ENCODE results near the gene EHF.

Gene EHF

DNA sequence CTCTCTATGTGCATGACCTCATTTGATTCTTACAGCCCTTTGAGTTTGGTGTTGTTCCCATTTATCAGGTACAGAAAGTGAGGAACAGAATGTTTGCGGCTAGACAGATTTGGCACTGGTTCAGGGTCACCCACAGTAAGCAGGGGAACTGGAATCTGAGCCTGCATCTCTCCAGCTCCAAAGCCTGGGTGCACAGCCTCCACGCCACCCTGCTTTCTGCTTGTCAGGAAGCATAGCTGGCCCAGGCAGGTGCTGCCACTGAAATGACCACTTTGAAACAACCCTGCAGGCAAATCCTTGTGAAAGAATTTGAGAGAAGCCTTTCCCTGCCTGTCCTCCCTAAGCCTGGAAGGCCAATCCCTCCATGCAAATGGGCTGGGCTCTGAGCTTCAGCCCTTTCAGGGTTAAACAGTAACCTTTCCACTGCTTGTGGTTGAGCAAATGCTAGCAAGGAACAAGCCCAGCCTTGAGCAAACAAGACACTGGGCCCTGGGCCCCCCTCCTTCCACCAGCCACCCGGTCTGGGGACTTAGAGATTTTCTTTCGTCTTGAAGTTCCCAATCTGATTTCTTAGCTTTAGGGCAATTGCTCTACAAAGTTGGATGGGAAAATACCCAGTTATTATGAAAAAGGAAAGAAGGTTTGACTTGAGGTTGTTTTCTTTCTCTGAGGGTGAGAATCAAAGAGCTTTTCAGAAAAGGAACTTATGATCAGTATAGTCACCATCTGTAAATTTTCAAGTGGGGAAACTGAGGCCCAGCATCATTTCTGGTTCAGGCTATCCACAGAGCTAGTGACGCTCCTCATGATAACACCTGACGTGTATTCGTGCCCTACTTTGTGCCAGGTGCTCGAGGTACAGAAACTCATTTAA lies 19.4 kb downstream of the EHF start:
- no peak for TF ChIP-seq GATA2 (IDR thresholded peaks at IDR 0.05; ENCODE audit: low read depth, low read length)
- no peak for TF ChIP-seq GATA3 (IDR thresholded peaks at IDR 0.05; ENCODE audit: low read depth, low read length)

DNA sequence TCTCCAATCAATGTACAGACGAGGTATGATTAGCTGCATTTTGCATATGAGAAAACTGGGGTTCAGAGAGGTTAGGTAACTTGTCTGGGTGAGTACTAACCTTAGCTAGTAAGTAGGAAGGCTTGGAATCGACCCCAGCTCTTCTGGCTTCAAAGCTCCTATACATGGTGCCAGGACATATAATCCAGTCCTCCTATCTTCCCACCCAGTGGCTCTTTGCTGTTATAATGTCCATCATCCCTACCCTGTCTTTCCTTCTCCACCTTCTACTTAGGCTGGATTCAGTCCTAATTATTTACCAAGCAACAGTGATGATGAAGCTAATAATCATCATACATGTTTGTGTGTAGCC lies 20.0 kb downstream of the EHF start:
- no peak for TF ChIP-seq GATA2 (IDR thresholded peaks at IDR 0.05; ENCODE audit: low read depth, low read length)

DNA sequence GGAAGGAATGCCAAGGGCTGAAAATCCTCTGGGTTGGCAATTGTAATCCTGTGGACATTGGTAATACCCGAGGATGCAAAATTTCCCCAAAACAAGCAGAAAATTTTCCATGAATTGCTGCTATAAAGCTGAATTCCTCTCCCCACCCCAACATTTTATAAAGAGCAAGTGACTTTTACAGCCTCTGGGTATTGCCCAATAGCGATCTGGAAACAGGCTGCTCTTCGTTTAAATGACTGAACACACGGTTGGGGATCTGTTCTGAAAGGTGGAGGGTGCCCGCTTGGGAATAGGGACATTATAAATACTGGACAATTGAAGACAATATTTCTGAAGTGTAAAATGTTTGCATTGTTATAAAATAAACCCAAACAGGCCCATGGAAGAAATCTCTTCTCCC lies 20.6 kb downstream of the EHF start:
- TF ChIP-seq GATA3 (IDR thresholded peaks at IDR 0.05; ENCODE audit: low read depth, low read length) (no peak), GATA2 (IDR thresholded peaks at IDR 0.05; ENCODE audit: low read depth, low read length) (no peak)

DNA sequence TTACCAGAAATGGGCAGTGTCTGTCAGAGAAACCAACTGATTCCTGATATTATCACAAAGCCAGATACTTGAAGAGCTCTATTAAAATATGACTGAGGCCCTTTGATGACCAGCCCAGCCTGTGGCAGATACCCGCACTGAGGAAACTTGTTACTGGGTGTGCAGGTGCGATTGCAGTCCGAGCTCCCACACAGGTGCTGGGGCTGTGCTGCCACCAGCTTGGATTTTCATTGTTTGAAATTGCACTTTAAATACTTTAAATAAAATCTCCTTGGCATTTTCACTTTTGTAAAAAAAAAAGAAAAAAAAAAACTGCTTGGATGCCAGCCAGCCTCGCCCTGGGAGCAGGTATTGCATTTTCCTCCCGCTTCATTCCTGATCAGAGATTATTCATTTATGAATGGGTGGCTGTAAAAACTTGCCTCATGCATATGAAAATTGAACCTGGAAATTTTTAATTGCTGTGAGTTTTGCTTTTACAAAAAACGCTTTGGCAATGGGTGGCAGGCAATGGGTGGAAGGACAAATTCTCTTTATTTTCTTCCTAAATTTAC lies 21.2 kb downstream of the EHF start:
- TF ChIP-seq GATA3 (IDR thresholded peaks at IDR 0.05; ENCODE audit: low read depth, low read length) (no peak), GATA2 (IDR thresholded peaks at IDR 0.05; ENCODE audit: low read depth, low read length) (no peak)

DNA sequence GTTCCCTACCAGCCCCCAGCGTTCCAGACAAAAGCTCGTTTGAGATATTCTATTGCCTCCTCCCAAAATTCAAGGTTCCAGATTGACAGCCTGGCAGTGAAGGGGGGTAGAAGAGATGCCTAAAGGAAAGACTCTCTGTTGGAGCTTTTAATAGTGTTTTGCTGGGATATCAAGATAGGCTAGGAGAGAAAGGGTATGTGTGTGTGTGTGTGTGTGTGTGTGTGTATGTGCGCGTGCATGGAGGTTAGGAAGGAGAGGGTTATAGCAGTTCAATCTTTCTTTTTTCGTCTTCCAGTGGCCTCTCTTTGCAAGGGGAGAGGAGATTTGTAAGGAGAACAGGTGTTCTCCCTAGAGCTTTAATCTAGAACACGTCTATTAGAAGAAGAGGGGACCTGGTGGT lies 22.0 kb downstream of the EHF start:
- no peak for TF ChIP-seq GATA3 (IDR thresholded peaks at IDR 0.05; ENCODE audit: low read depth, low read length)
- TF ChIP-seq GATA2 (IDR thresholded peaks at IDR 0.05; ENCODE audit: low read depth, low read length): no peak

DNA sequence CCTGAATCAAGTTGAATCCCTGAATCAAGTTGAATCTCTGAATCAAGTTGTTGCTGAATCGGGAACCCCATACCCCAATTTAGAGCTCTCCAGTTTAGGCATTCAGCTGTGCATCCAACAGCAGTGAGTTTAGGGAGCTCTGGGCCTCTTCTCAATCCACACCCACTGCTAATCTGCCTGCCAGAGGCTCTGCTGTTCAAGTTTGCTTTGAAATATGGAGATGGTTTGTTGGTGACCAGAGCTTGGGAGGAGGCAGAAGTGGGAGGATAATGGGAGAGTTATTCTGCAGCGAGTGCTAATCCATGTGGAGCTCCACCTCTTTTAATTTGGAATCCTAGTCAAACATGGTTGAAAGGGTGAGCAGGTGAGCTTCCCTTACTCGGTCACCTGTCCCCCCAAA lies 22.4 kb downstream of the EHF start:
- TF ChIP-seq GATA2 (IDR thresholded peaks at IDR 0.05; ENCODE audit: low read depth, low read length) (no peak), GATA3 (IDR thresholded peaks at IDR 0.05; ENCODE audit: low read depth, low read length) (no peak)

DNA sequence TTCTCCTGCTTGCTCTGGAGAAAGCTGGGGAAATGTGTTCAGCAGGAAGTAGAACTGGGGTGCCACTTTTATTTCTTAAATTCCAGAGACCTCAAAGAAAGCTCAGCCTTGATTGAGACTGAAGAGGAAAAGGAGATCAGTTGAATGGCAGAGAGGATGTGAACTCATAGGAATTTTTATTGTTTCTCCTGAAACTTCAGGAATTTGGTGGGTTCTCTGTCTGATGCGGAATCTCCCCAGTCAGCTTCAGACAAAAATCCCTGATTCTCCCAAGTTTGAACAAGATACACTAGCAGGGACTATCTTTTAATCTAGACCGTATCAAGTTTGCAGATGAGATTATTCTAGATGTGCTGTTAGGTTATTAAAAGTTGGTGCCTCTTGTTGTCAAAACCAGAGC lies 23.0 kb downstream of the EHF start:
- TF ChIP-seq GATA2 (IDR thresholded peaks at IDR 0.05; ENCODE audit: low read depth, low read length) (no peak), GATA3 (IDR thresholded peaks at IDR 0.05; ENCODE audit: low read depth, low read length) (no peak)

DNA sequence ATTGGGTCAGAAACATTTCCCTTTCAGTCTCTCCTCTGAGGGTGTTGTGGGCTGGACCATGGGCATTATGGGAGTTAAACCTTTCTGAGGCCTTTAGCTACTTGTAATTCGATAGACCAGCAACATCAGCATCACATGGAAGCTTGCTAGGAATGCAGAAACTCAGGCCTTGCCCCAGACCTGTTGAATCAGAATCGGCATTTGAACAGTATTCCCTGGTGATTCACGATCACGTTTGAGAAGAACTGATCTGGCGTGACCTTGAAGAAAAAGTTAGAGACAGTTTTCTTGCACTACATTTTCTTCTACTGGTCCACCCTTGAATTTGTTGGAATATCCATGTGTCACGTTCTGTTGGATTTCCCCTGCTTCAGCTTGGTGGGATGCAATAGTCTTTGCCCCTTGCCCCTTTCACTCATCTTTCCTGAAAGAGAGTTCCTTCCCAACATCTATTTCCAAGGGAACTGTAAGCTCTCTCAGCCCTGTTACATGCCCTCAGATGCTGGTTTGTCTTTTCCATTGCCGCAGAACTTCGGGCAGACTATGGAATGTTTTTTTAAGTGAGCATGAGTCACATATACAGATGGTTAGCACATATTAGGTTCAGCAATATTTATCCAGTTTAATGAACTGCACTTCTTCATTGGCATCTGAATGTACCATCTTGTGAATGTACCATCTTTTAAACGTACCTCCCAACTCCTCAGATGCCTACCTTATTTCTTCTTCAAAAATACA lies 23.9 kb downstream of the EHF start:
- TF ChIP-seq GATA3 (IDR thresholded peaks at IDR 0.05; ENCODE audit: low read depth, low read length) (no peak), GATA2 (IDR thresholded peaks at IDR 0.05; ENCODE audit: low read depth, low read length) (no peak)

DNA sequence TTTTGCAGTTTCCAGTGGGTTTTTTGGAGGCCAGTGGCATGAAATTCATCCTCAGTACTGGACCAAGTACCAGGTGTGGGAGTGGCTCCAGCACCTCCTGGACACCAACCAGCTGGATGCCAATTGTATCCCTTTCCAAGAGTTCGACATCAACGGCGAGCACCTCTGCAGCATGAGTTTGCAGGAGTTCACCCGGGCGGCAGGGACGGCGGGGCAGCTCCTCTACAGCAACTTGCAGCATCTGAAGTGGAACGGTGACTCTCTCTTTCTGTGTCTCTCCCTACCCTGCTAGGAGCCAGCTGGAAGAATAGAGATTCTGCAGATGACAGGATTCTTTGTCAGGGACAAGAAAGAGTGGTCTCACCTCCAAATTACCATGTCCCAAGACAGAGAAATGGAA lies 25.5 kb downstream of the EHF start:
- TF ChIP-seq GATA2 (IDR thresholded peaks at IDR 0.05; ENCODE audit: low read depth, low read length) (no peak), GATA3 (IDR thresholded peaks at IDR 0.05; ENCODE audit: low read depth, low read length) (no peak)

DNA sequence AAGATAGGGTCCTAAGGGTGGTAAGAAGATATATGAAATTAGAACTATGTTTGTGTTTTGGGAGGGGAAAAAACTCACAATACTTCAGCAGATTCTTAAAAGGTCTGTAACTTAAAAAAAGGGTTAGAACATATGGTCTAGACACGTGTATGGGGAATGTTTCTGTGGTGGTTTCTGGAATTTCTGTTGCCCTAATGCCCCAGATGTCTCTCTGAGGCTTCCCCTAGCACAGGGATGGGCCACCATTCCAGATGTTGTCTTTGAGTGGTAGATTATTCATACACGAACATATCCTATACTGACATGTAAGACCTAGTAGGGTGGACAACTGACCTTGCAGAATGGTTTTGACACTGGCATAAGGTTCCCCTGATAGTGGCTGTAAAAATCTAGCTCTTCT lies 26.2 kb downstream of the EHF start:
- TF ChIP-seq GATA2 (IDR thresholded peaks at IDR 0.05; ENCODE audit: low read depth, low read length) (no peak), GATA3 (IDR thresholded peaks at IDR 0.05; ENCODE audit: low read depth, low read length) (no peak)

DNA sequence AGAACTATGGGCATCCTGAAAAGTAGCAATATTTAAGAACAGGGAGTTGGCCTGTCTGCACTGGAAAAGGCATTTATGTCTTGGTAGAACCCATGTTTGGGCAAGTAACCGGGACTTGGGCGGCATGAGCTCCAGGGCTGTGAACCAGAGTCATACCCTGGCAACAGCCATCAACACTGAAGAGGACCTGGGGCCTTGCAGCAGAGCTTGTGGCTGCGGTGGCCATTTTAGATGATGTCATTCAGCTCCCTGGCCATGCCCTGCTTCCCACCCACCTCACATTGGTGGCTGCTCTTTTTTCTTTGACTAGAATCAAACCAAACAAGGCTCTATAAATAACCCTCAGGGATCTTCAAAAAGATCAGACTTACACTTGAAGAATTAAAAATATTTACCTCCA lies 26.6 kb downstream of the EHF start:
- TF ChIP-seq GATA2 (IDR thresholded peaks at IDR 0.05; ENCODE audit: low read depth, low read length): no peak
- no peak for TF ChIP-seq GATA3 (IDR thresholded peaks at IDR 0.05; ENCODE audit: low read depth, low read length)

DNA sequence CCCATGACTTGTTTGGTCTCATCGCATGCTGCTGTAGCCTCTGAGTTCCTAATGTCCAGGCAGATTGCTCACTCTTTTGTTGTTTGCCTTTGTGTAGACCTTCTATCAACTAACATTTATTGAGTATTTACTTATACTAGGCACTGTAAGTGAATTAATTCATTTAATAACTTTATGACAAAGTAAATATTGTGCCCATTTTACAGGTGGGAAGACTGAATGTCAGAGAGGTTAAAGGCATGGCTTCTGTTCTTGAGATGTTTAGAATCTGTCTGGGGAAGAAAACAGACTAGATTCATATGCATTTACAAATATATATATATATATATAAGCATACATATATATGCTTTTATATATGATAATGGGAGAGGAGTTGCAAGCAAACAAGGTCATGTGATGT lies 27.1 kb downstream of the EHF start:
- TF ChIP-seq GATA2 (IDR thresholded peaks at IDR 0.05; ENCODE audit: low read depth, low read length): no peak
- no peak for TF ChIP-seq GATA3 (IDR thresholded peaks at IDR 0.05; ENCODE audit: low read depth, low read length)

DNA sequence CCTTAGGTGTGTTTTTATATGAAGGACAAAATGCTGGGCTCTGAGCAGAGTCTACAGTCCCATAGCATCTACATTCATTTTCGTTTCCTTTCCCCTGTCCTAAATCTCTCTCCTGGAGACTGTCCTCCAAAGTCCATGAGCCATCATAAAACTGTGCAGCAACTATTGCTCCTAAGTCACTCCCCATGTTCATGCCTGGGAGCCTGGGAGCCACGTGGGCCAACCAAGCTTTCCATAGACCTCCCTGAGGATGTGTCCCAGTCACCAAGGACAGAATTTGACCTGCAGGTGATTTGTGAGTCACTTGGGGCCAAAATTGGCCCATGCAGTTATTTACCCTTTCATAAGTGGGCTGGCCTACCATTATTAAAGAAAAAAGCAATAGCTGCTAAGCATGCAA lies 28.7 kb downstream of the EHF start:
- TF ChIP-seq GATA2 (IDR thresholded peaks at IDR 0.05; ENCODE audit: low read depth, low read length): no peak
- TF ChIP-seq GATA3 (IDR thresholded peaks at IDR 0.05; ENCODE audit: low read depth, low read length): no peak

DNA sequence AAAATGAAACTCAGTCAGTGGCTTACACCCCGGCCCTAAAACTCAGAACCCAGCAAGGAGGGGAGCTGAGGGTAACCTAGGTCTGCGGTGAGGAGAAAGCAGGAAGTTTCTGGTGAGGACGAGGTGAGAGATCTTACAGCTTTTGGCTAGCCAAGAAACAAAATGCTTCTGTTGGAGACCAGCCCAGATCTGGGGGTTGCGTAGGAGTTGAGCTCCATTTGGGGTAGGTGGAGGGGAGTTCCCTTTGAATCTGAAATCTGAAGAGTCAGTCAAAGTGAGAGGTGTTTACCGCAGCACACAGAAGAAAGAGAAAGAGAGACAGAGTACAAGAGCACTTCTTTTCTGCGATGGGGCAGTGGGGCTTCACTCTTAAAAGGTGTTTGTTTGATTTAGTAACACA lies 29.6 kb downstream of the EHF start:
- TF ChIP-seq GATA3 (IDR thresholded peaks at IDR 0.05; ENCODE audit: low read depth, low read length) (no peak), GATA2 (IDR thresholded peaks at IDR 0.05; ENCODE audit: low read depth, low read length) (no peak)

DNA sequence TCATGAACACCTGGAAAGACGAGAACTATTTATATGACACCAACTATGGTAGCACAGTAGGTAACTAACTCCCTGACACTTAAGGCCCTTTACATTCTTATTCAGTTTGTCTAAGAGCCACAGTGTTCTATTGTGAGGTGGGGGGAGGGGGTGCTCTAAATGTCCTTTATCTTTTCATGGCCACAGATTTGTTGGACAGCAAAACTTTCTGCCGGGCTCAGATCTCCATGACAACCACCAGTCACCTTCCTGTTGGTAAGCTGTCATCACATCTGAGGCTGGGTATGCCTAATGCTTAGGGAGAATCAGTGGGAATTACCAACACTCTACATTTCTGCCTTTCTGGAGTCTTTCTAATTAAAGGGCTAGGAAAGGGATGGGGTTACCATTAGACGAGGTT lies 30.7 kb downstream of the EHF start:
- TF ChIP-seq GATA2 (IDR thresholded peaks at IDR 0.05; ENCODE audit: low read depth, low read length): no peak
- TF ChIP-seq GATA3 (IDR thresholded peaks at IDR 0.05; ENCODE audit: low read depth, low read length): no peak
